IMR-90 (cell line): ENCODE data around the gene MTF2. TPM values are rescaled to one million over a fixed set of nuclear protein-coding genes. Genes with fewer than 3 reads are reported as not detected.

Experiments
- ATAC-seq: fragments of 200-7000 bp; cut with Tn5 transposase; 2 replicates; pipeline ENCODE4 v1.9.1; 2020; ENCODE audit warnings: low read depth, mild to moderate bottlenecking, moderate library complexity
- BruUV-seq: library from RNA; stranded (reverse); fragments of 400-500 nt; replicated peaks from 2 replicates; lab custom pipeline; 2021; lab: Mats Ljungman, UMichigan
- CTCF ChIA-PET: fragments of 300-600 bp; formaldehyde crosslinking; extraction: SDS; loops from one replicate; lab custom pipeline; 2021; ENCODE audit warnings: antibody characterized with exemption; lab: Yijun Ruan, JAX
- POLR2A ChIA-PET: fragments of 300-600 bp; sonication (Branson Sonifier 250); formaldehyde crosslinking; loops from one replicate; lab custom pipeline; 2022; ENCODE audit warnings: antibody characterized with exemption; ENCODE audit not compliant: unreplicated experiment; lab: Charles Lee
- DNase-seq: peaks from one replicate; pipeline ENCODE4 v3.0.0; 2013
- H2AFZ ChIP-seq: replicated peaks from 2 replicates; pipeline ENCODE3; 2013; ENCODE audit warnings: low read length, mild to moderate bottlenecking; ENCODE audit not compliant: poor library complexity
- H2AK5ac ChIP-seq: 2 replicates; pipeline ENCODE4 v1.6.1; 2013; ENCODE audit warnings: low read depth, low read length, inconsistent platforms
- H2AK9ac ChIP-seq: replicated peaks from 2 replicates; pipeline ENCODE3; 2013; ENCODE audit warnings: mild to moderate bottlenecking, low read depth, low read length, moderate library complexity; ENCODE audit not compliant: poor library complexity
- H2BK120ac ChIP-seq: 2 replicates; pipeline ENCODE4 v1.6.1; 2013; ENCODE audit warnings: low read depth, low read length, inconsistent platforms
- H2BK15ac ChIP-seq: 3 replicates; pipeline ENCODE4 v1.6.1; 2013; ENCODE audit warnings: low read depth, low read length, inconsistent platforms
- H2BK20ac ChIP-seq: 2 replicates; pipeline ENCODE4 v1.6.1; 2013; ENCODE audit warnings: low read depth, mild to moderate bottlenecking, inconsistent platforms, low read length, moderate library complexity
- H2BK5ac ChIP-seq: 2 replicates; pipeline ENCODE4 v1.6.1; 2013; ENCODE audit warnings: mild to moderate bottlenecking, low read depth, low read length, inconsistent platforms; ENCODE audit not compliant: poor library complexity, severe bottlenecking
- H3K14ac ChIP-seq: replicated peaks from 2 replicates; pipeline ENCODE4 v1.6.1; 2013; ENCODE audit warnings: low read depth, low read length, inconsistent platforms
- H3K18ac ChIP-seq: 2 replicates; pipeline ENCODE4 v1.6.1; 2013; ENCODE audit warnings: low read depth, low read length, control low read depth
- H3K23ac ChIP-seq: 2 replicates; pipeline ENCODE4 v1.6.1; 2013; ENCODE audit warnings: low read depth, low read length, inconsistent platforms
- H3K27ac ChIP-seq: 2 replicates; pipeline ENCODE4 v1.5.1; 2013; ENCODE audit warnings: mild to moderate bottlenecking, control low read depth, low read length; ENCODE audit not compliant: insufficient read depth
- H3K27me3 ChIP-seq: 2 replicates; pipeline ENCODE4 v1.6.1; 2013; ENCODE audit warnings: low read length; ENCODE audit not compliant: control insufficient read depth, insufficient read depth
- H3K36me3 ChIP-seq: 2 replicates; pipeline ENCODE4 v1.6.1; 2013; ENCODE audit warnings: low read length, mixed read lengths; ENCODE audit not compliant: control insufficient read depth, insufficient read depth
- H3K4ac ChIP-seq: 2 replicates; pipeline ENCODE4 v1.6.1; 2013; ENCODE audit warnings: low read depth, low read length, inconsistent platforms
- H3K4me1 ChIP-seq: 2 replicates; pipeline ENCODE4 v1.6.1; 2013; ENCODE audit warnings: low read length, mixed read lengths; ENCODE audit not compliant: control insufficient read depth, insufficient read depth
- H3K4me2 ChIP-seq: 2 replicates; pipeline ENCODE4 v1.6.1; 2013; ENCODE audit warnings: low read depth, mild to moderate bottlenecking, control low read depth, low read length, moderate library complexity
- H3K4me3 ChIP-seq: 2 replicates; pipeline ENCODE4 v1.5.1; 2013; ENCODE audit warnings: low read depth, mild to moderate bottlenecking, control low read depth, low read length, moderate library complexity; ENCODE audit not compliant: insufficient read depth
- H3K56ac ChIP-seq: 2 replicates; pipeline ENCODE4 v1.6.1; 2013; ENCODE audit warnings: low read length, inconsistent platforms; ENCODE audit not compliant: insufficient read depth; ENCODE audit errors: extremely low read depth
- H3K79me1 ChIP-seq, 2 experiments: 2 replicates each; pipeline ENCODE4 v1.6.1; 2013; ENCODE audit warnings: low read length in 2 of 2, inconsistent platforms in 1 of 2, low read depth in 1 of 2
- H3K9ac ChIP-seq: 2 replicates; pipeline ENCODE4 v1.6.1; 2013; ENCODE audit warnings: low read depth, low read length, control low read depth
- H3K9me1 ChIP-seq: 2 replicates; pipeline ENCODE4 v1.6.1; 2013; ENCODE audit warnings: low read length, inconsistent platforms; ENCODE audit not compliant: insufficient read depth
- H3K9me3 ChIP-seq: 2 replicates; pipeline ENCODE4 v1.6.1; 2013; ENCODE audit warnings: low read length; ENCODE audit not compliant: control insufficient read depth, insufficient read depth
- H4K20me1 ChIP-seq: 2 replicates; pipeline ENCODE4 v1.6.1; 2013; ENCODE audit warnings: low read length, inconsistent platforms; ENCODE audit not compliant: insufficient read depth
- H4K5ac ChIP-seq: 2 replicates; pipeline ENCODE4 v1.6.1; 2013; ENCODE audit warnings: mild to moderate bottlenecking, low read depth, low read length, control low read depth
- H4K8ac ChIP-seq, 2 experiments: 2 replicates each; pipeline ENCODE4 v1.6.1; 2013; ENCODE audit warnings: low read depth in 2 of 2, low read length in 2 of 2, control low read depth in 1 of 2, inconsistent platforms in 1 of 2
- H4K91ac ChIP-seq: 2 replicates; pipeline ENCODE4 v1.6.1; 2013; ENCODE audit warnings: low read depth, low read length, inconsistent platforms; ENCODE audit not compliant: insufficient read depth
- NFE2L2 ChIP-seq: fragments of 150-350 bp; IDR thresholded peaks from 2 replicates; pipeline ENCODE4 v1.6.1; 2016; ENCODE audit warnings: low read depth, mild to moderate bottlenecking, low read length
- RCOR1 ChIP-seq: IDR thresholded peaks from 2 replicates; pipeline ENCODE4 v1.6.1; 2012; ENCODE audit warnings: mild to moderate bottlenecking, low read length, improper control_type of control experiment; ENCODE audit not compliant: insufficient replicate concordance
- WGBS, 2 experiments: methylation state at CpG; one replicate each; pipeline versions ENCODE4 v1.1.5 to v1.1.7; 2013; ENCODE audit warnings: missing lambda C conversion rate in 2 of 2; ENCODE audit not compliant: insufficient read length in 1 of 2; ENCODE audit errors: extremely low coverage in 2 of 2; 5-methylcytosine and 5-hydroxymethylcytosine counted together
- dilution Hi-C: fragments of 300-500 bp; cut with HindIII; formaldehyde crosslinking; loops from one replicate; pipeline ENCODE4 v1.14.3; 2018; ENCODE audit warnings: low sequenced_read_pairs; ENCODE audit not compliant: unreplicated experiment
- in situ Hi-C: fragments of 300-500 bp; cut with MboI; formaldehyde crosslinking; loops from 3 replicates; pipeline ENCODE4 v1.14.3; 2019; ENCODE audit warnings: low sequenced_read_pairs, inconsistent platforms, mixed read lengths
- intact Hi-C: fragments of 100-400 bp; cut with micrococcal nuclease; formaldehyde crosslinking; loops from 2 replicates; pipeline ENCODE4 v1.10.0; 2022
- polyA plus RNA-seq, 3 experiments: library from polyadenylated mRNA; depleted of rRNA; stranded (reverse); fragments of >200 nt; gene quantifications; 2 replicates each; pipeline ENCODE4 v1.2.3, GENCODE V29; 2012; ENCODE audit warnings: low replicate concordance in 1 of 3
- total RNA-seq: library from RNA; depleted of rRNA; stranded (reverse); fragments of >200 nt; gene quantifications from 2 replicates; pipeline ENCODE4 v1.2.3, GENCODE V29; 2012

MTF2 gene
- total and polyA plus RNA-seq, 2 of the 4 experiments (the other 2 are of a cell fraction), result 10.6 to 39.8 TPM

- H2AFZ ChIP-seq, result no peak overlapping the region
- POLR2A ChIA-PET, result no interaction called here
- no TSS peak for BruUV-seq
- H3K27ac ChIP-seq, result no peak overlapping the region
- H3K4me2 ChIP-seq, result no peak overlapping the region
- intact Hi-C loops, result no loop called here
- H3K27me3 ChIP-seq, result peaks cover 6% of the 10 kb centered on the region
- no peak overlapping the region for H3K9ac ChIP-seq
- no peak overlapping the region for H2BK20ac ChIP-seq
- in situ Hi-C loops, result no loop called here
- no peak for TF ChIP-seq NFE2L2
- no peak for TF ChIP-seq RCOR1
- ATAC-seq (no peak), DNase-seq (no peak)
- no peak overlapping the region for H3K14ac ChIP-seq
- H3K9me3 ChIP-seq, result no peaks in the 10 kb centered on the region
- no peak overlapping the region for H2BK15ac ChIP-seq
- H4K5ac ChIP-seq, result no peak overlapping the region
- H2AK5ac ChIP-seq, result no peak overlapping the region
- H3K18ac ChIP-seq, result no peak overlapping the region
- H3K4me3 ChIP-seq, result no peak overlapping the region
- no peaks in the 10 kb centered on the region for H3K79me1 ChIP-seq
- no peaks in the 10 kb centered on the region for H3K4me1 ChIP-seq
- no peak overlapping the region for H2BK5ac ChIP-seq
- H4K91ac ChIP-seq, result no peak overlapping the region
- no peak overlapping the region for H2BK120ac ChIP-seq
- dilution Hi-C loops, result no loop called here
- H3K9me1 ChIP-seq, result no peaks in the 10 kb centered on the region
- no peaks in the 10 kb centered on the region for H3K36me3 ChIP-seq
- no peak overlapping the region for H3K56ac ChIP-seq
- CTCF ChIA-PET, result no interaction called here
- H4K8ac ChIP-seq, result no peak overlapping the region
- H3K4ac ChIP-seq, result no peak overlapping the region
- no peaks in the 10 kb centered on the region for H4K20me1 ChIP-seq
- WGBS, 2 experiments, result 60% methylated on average over 1 of the region's 1 CpG; no CpG with 5 or more reads in 1 of the 2 experiments
- H2AK9ac ChIP-seq, result no peak overlapping the region
- no peak overlapping the region for H3K23ac ChIP-seq
Observed at GRCh38 chr1:93051961-93052360, 27.1 kb upstream of the MTF2 start.
